Measurements from ENCODE around the gene SHCBP1. TPM values are rescaled to one million over a fixed set of nuclear protein-coding genes. Genes with fewer than 3 reads are reported as not detected.
"Not testable (repeated sequence)": the region's sequence is repeated elsewhere in the genome, so short reads cannot be mapped to it uniquely, and the experiment has no call there.

The SHCBP1 gene
- total RNA-seq, 4 donors from 2014 or later: 11.8 TPM; not detected in 3

- peak; percentile 30 to 49 for DNase-seq
- H3K27me3 ChIP-seq; H3K4me1 ChIP-seq; H3K9me3 ChIP-seq; H3K36me3 ChIP-seq; H3K4me3 ChIP-seq; H3K27ac ChIP-seq; intact Hi-C loops (cut with DNase I; ENCODE audit: low total_unique reads): not testable (repeated sequence)
- TF ChIP-seq CTCF (IDR thresholded peaks at IDR 0.05): peak; percentile 40 to 62 (median 48)
Measured at GRCh38 chr16:46554435-46554834, 66.7 kb downstream of the SHCBP1 start.

GRCh38 chr16:46549477-46549876 is 71.7 kb downstream of the SHCBP1 start:
- intact Hi-C loops (cut with DNase I; ENCODE audit: low total_unique reads): no loop called here
- H3K36me3 ChIP-seq: no peaks in the 10 kb centered on the region
- TF ChIP-seq CTCF (IDR thresholded peaks at IDR 0.05): no peak
- no peak for TF ChIP-seq POLR2A (IDR thresholded peaks at IDR 0.05)
- H3K27ac ChIP-seq: no peak overlapping the region
- no peaks in the 10 kb centered on the region for H3K9me3 ChIP-seq
- no peaks in the 10 kb centered on the region for H3K27me3 ChIP-seq
- no peaks in the 10 kb centered on the region for H3K4me1 ChIP-seq
- H3K4me3 ChIP-seq: no peak overlapping the region
- no peak for DNase-seq

Small RNA genes lying within 50 kb of the gene (small RNA-seq; reads per million reads assigned to genes)
- not detected for gene RNU6-845P

Other genes with a start within 250 kb of the SHCBP1 start
- gene VPS35, start 67.8 kb upstream of the SHCBP1 start, total RNA-seq: 100 to 1,000 TPM in 1 of 4 donors, 10 to 100 TPM in 3; 23.1 to 183 (median 67.4) TPM
- gene ORC6, start 68.3 kb upstream of the SHCBP1 start, total RNA-seq: 10 to 100 TPM in 1 of 4 donors, 1 to 10 TPM in 2, not detected in 1; 1.2 to 11.3 (median 1.3) TPM
- 1 to 10 TPM in 1 of 4 donors, under 1 TPM in 2, not detected in 1; 0.51 to 4.8 (median 0.61) TPM for gene MYLK3, start 127.0 kb upstream of the SHCBP1 start, total RNA-seq
- 10 to 100 TPM in 1 of 4 donors, 1 to 10 TPM in 2, under 1 TPM in 1; under 0.01 to 20.1 (median 5.5) TPM for gene C16orf87, start 209.8 kb upstream of the SHCBP1 start, total RNA-seq

All from uterus (tissue), 4 donors.